Loucy (cell line): ENCODE data around the gene DNAAF8.
A peak's percentile ranks its signal among the peaks of the same experiment; 100 is the strongest.

ENCODE experiments used
- H2AFZ ChIP-seq: fragments of 200-600 bp; sonication (generic); 2 replicates; pipeline ENCODE4 v1.6.0; 2016; ENCODE audit warnings: antibody characterized with exemption, mild to moderate bottlenecking, low read length, moderate library complexity
- H3F3A ChIP-seq: fragments of 200-600 bp; 2 replicates; pipeline ENCODE4 v1.6.0; 2016; ENCODE audit warnings: antibody characterized with exemption, low read depth, mild to moderate bottlenecking
- H3K27me3 ChIP-seq: fragments of 200-600 bp; sonication (generic); 2 replicates; pipeline ENCODE4 v1.6.1; 2014; ENCODE audit warnings: low read length, mild to moderate bottlenecking; ENCODE audit not compliant: insufficient read depth, poor library complexity, severe bottlenecking
- H3K36me3 ChIP-seq: fragments of 200-600 bp; sonication (generic); 2 replicates; pipeline ENCODE4 v1.6.1; 2016; ENCODE audit warnings: low read length; ENCODE audit not compliant: insufficient read depth
- H3K4me1 ChIP-seq: fragments of 200-600 bp; sonication (generic); 2 replicates; pipeline ENCODE4 v1.5.1; 2014; ENCODE audit warnings: low read length, mild to moderate bottlenecking; ENCODE audit not compliant: insufficient read depth, poor library complexity, severe bottlenecking
- H3K4me2 ChIP-seq: fragments of 200-600 bp; sonication (generic); 2 replicates; pipeline ENCODE4 v1.6.0; 2014; ENCODE audit warnings: antibody characterized with exemption, low read length, low read depth, mild to moderate bottlenecking; ENCODE audit not compliant: poor library complexity, severe bottlenecking
- H3K4me3 ChIP-seq: fragments of 200-600 bp; sonication (generic); 2 replicates; pipeline ENCODE4 v1.5.1; 2014; ENCODE audit warnings: low read length, mild to moderate bottlenecking, mixed read lengths; ENCODE audit not compliant: poor library complexity, severe bottlenecking
- H3K79me2 ChIP-seq: fragments of 200-600 bp; sonication (generic); 2 replicates; pipeline ENCODE4 v1.6.1; 2014; ENCODE audit warnings: low read length; ENCODE audit not compliant: insufficient read depth
- H3K9ac ChIP-seq: fragments of 200-600 bp; sonication (generic); 2 replicates; pipeline ENCODE4 v1.6.0; 2014; ENCODE audit warnings: mild to moderate bottlenecking, low read depth, low read length, moderate library complexity; ENCODE audit not compliant: poor library complexity, severe bottlenecking
- H3K9me2 ChIP-seq: fragments of 200-600 bp; sonication (generic); replicated peaks from 2 replicates; pipeline ENCODE4 v1.6.1; 2016; ENCODE audit warnings: low read depth, low read length, mixed read lengths
- H3K9me3 ChIP-seq: fragments of 200-600 bp; sonication (generic); 2 replicates; pipeline ENCODE4 v1.6.1; 2014; ENCODE audit warnings: mild to moderate bottlenecking, antibody characterized with exemption, low read length, low read depth; ENCODE audit not compliant: insufficient read depth
- H4K20me1 ChIP-seq: fragments of 200-600 bp; sonication (generic); 2 replicates; pipeline ENCODE4 v1.6.0; 2014; ENCODE audit warnings: antibody characterized with exemption, low read length, mild to moderate bottlenecking; ENCODE audit not compliant: insufficient read depth, poor library complexity, severe bottlenecking
- EZH2phosphoT487 ChIP-seq: fragments of 200-600 bp; IDR thresholded peaks from 2 replicates; pipeline ENCODE4 v1.6.1; 2018; ENCODE audit warnings: antibody characterized with exemption, mild to moderate bottlenecking, moderate library complexity, borderline replicate concordance
- TF ChIP-seq, protein P1 (sequence below): fragments of 200-600 bp; sonication (generic); conservative IDR thresholded peaks from 2 replicates; pipeline ENCODE4 v1.5.1; 2014; ENCODE audit warnings: mild to moderate bottlenecking, antibody characterized with exemption, low read length

DNAAF8 gene

DNA sequence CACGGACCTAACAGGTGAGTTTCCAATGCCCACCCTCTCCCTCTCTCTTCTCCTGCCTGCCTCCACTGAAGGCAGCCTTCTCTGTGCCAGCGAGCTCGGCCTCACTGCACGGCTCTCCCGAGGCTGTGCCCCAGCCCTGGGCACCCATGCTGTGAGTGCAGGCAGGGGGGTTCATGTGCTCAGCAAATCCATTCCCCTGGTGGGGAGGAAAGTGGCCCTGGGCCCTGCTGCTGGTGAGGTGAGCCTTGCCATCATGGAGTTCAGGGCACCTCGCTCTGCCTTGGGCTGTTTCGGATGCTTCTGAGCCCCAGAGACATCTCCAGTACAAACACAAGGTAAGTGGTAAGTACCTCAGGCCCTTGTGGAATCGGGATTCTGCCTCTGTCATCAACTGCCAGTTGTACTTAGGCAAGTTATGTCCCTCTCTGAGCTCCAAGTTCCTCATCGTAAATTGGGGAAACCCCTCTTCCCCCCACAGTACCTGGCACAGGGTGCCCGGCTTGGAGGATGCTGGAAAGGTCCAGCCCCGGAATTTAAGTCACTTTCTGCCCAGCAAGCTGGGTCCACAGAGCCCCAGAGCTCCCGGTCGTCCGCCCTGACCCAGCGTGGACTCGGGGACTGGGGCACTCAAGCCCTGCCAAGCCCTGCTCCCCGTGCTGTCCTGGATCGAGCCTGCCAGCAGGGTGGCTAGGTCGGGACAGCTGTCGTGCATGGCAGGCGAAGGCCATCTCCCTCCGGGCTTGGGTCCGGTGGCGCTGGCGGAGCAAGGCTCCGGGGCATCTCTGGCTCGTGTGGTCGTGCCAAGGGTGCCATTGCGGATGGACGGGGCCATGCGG lies 41.7 kb upstream of the DNAAF8 start:
- H3K79me2 ChIP-seq: peaks cover 5% of the 10 kb centered on the region; the same call in 1 of the 2 replicates
- no peaks in the 10 kb centered on the region for H3K9me3 ChIP-seq
- peak overlapping the region; percentile 73 for H3K4me3 ChIP-seq
- no peak for TF ChIP-seq EZH2phosphoT487
- TF ChIP-seq, protein P1, sequence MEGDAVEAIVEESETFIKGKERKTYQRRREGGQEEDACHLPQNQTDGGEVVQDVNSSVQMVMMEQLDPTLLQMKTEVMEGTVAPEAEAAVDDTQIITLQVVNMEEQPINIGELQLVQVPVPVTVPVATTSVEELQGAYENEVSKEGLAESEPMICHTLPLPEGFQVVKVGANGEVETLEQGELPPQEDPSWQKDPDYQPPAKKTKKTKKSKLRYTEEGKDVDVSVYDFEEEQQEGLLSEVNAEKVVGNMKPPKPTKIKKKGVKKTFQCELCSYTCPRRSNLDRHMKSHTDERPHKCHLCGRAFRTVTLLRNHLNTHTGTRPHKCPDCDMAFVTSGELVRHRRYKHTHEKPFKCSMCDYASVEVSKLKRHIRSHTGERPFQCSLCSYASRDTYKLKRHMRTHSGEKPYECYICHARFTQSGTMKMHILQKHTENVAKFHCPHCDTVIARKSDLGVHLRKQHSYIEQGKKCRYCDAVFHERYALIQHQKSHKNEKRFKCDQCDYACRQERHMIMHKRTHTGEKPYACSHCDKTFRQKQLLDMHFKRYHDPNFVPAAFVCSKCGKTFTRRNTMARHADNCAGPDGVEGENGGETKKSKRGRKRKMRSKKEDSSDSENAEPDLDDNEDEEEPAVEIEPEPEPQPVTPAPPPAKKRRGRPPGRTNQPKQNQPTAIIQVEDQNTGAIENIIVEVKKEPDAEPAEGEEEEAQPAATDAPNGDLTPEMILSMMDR: no peak
- no peaks in the 10 kb centered on the region for H3K9me2 ChIP-seq
- no peaks in the 10 kb centered on the region for H3K27me3 ChIP-seq
- no peaks in the 10 kb centered on the region for H3K36me3 ChIP-seq
- H4K20me1 ChIP-seq: no peaks in the 10 kb centered on the region
- H3F3A ChIP-seq: no peaks in the 10 kb centered on the region
- peak overlapping the region; percentile 76 for H3K4me2 ChIP-seq
- peak overlapping the region; percentile 78; the same call in 1 of the 2 replicates for H2AFZ ChIP-seq
- peak overlapping the region; percentile 55 for H3K9ac ChIP-seq
- no peaks in the 10 kb centered on the region for H3K4me1 ChIP-seq

DNA sequence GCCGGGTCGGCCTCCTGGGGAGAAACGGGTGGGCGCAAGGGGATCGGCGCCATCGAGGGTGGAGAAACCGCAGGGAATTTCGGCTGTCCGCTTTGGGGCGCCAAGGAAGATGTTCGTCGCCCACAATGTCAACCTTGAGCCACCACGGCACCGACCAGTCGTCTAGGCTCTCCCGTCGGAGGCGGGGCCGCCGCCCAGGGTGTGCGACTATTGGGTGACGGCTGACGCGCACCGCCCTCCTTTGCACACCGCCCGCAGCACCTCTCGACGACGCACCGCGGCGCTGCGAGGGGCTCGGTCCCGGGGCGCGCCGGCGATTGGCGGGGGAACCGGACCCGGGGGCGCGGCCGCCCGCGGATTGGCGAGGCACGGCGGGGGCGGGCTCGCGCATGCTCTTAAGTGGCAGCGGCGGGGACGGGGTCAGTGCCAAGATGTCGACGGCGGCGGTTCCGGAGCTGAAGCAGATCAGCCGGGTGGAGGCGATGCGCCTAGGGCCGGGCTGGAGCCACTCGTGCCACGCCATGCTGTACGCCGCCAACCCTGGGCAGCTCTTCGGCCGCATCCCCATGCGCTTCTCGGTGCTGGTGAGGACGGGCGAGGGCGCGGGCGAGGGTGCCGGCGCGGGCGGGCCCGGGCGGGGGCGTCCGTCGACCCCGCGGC lies 40.9 kb upstream of the DNAAF8 start, which contains the start of gene NUDT16L1:
NUDT16L1 (plus strand) TSS at position 267 of the 660 bp plus-strand sequence; CDS start at position 432, 165 bp downstream.
- Histone ChIP-seq H3K36me3 (no peaks in the 10 kb centered on the region), H4K20me1 (no peaks in the 10 kb centered on the region)

DNA sequence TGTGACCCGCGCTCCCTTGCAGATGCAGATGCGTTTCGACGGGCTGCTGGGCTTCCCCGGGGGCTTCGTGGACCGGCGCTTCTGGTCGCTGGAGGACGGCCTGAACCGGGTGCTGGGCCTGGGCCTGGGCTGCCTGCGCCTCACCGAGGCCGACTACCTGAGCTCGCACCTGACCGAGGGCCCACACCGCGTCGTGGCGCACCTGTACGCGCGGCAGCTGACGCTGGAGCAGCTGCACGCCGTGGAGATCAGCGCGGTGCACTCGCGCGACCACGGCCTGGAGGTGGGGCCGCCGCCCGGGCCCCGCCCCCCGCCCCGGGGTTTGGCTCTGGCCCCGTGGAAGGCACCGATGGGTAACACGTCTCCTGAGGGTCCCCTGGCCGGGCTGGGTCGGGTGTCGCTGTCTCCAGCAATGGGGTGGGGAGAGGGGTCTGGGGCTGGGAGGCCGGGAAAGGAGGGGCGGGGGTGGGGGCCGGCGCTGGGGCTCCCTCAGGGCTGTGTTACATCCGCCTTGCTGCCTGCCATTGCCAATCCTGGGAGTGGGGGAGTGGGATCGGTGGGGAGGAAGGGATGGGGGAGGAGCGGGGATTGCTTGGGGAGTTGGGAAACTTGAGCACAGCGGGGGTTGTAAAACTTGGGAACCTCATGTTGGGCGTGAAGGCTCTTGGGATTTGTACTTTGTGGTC lies 40.2 kb upstream of the DNAAF8 start:
- Histone ChIP-seq H2AFZ (peak overlapping the region; percentile 49; the same call in 1 of the 2 replicates), H3K4me1 (no peaks in the 10 kb centered on the region), H3F3A (no peaks in the 10 kb centered on the region), H4K20me1 (no peaks in the 10 kb centered on the region), H3K79me2 (peaks cover 5% of the 10 kb centered on the region; the same call in 1 of the 2 replicates), H3K9me2 (no peaks in the 10 kb centered on the region), H3K27me3 (no peaks in the 10 kb centered on the region), H3K4me2 (peak overlapping the region; percentile 51), H3K4me3 (peak overlapping the region; percentile 77), H3K9me3 (no peaks in the 10 kb centered on the region), H3K9ac (peak overlapping the region; percentile 75), H3K36me3 (no peaks in the 10 kb centered on the region)
- TF ChIP-seq, protein P1: no peak
- TF ChIP-seq EZH2phosphoT487: no peak

More for the DNA sequence above, 40.9 kb upstream of the DNAAF8 start, which contains the start of gene NUDT16L1:
- Histone ChIP-seq H2AFZ (peak within 1 kb of the TSS; percentile 78; the same call in 1 of the 2 replicates), H3K9me2 (no peaks in the 10 kb centered on the region), H3K4me1 (no peaks in the 10 kb centered on the region), H3K4me2 (peak within 1 kb of the TSS; percentile 76), H3K79me2 (peaks cover 5% of the 10 kb centered on the region; the same call in 1 of the 2 replicates), H3K9ac (peak within 1 kb of the TSS; percentile 75), H3K27me3 (no peaks in the 10 kb centered on the region), H3K9me3 (no peaks in the 10 kb centered on the region), H3F3A (no peaks in the 10 kb centered on the region), H3K4me3 (peak within 1 kb of the TSS; percentile 77)
- no peak for TF ChIP-seq EZH2phosphoT487
- TF ChIP-seq, protein P1: no peak
